Lower leg skin (tissue), 4 donors: ENCODE data around the gene RAB7A. TPM values are rescaled to one million over a fixed set of nuclear protein-coding genes. Genes with fewer than 3 reads are reported as not detected.

Source experiments
- DNase-seq, 2 donors: peaks; one replicate each; pipeline ENCODE4 v3.0.0-alpha.2; 2019; ENCODE audit warnings: low spot score in 2 of 2
- H3K4me3 ChIP-seq: fragments of 200-600 bp; sonication (generic); 2 replicates; pipeline ENCODE4 v1.5.1; 2017; ENCODE audit warnings: mild to moderate bottlenecking, low read depth; ENCODE audit not compliant: poor library complexity, severe bottlenecking
- POLR2A ChIP-seq, 2 donors: fragments of 450-650 bp; IDR thresholded peaks; one replicate each; pipeline ENCODE4 v1.6.1; 2016 to 2017; ENCODE audit warnings: antibody characterized with exemption in 2 of 2, mild to moderate bottlenecking in 1 of 2, moderate library complexity in 1 of 2
- WGBS, 2 donors: methylation state at CpG; one replicate each; pipeline ENCODE4 v1.1.5; 2018; 5-methylcytosine and 5-hydroxymethylcytosine counted together
- intact Hi-C: fragments of 100-400 bp; cut with DNase I; formaldehyde crosslinking; loops from one replicate; pipeline ENCODE4 v1.15.0; 2023; ENCODE audit warnings: low total_unique reads
- total RNA-seq, 4 donors: library from RNA; depleted of rRNA; stranded (reverse); fragments of >200 nt; gene quantifications; one replicate each; pipeline ENCODE4 v1.1.0, GENCODE V29; 2016
- TF ChIP-seq, protein P1 (sequence below), 3 donors: fragments of 450-650 bp; IDR thresholded peaks; one replicate each; pipeline ENCODE4 v1.5.1; 2016; ENCODE audit warnings: antibody characterized with exemption in 3 of 3, mild to moderate bottlenecking in 3 of 3, moderate library complexity in 2 of 3

RAB7A gene
- total RNA-seq, 4 donors from 2014 or later, result 82.0 to 127 (median 114) TPM

DNA sequence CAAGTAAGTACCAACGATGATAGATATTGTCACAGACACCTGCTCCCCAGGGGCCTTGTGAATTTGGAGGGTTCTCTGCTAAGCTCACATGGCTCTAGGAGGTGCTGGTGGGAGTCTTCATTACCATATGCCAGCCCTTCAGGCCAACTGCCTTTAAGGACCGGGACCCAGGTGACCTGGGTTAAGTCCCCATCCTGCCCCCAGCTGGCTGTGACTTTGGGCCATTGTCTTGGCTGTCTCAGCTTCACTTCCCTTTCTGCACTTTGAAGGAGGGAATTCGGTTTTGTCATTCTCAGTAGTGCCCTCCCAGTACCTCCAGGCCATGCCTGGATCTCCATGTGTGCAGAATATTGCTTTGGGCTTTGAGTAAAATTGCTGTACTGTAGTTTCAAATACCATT, 80.6 kb downstream of the RAB7A start:
- intact Hi-C loops, result no loop called here
- no peak for DNase-seq
- WGBS, 2 donors, result 63 to 72% methylated on average over 3 of the region's 3 CpGs

DNA sequence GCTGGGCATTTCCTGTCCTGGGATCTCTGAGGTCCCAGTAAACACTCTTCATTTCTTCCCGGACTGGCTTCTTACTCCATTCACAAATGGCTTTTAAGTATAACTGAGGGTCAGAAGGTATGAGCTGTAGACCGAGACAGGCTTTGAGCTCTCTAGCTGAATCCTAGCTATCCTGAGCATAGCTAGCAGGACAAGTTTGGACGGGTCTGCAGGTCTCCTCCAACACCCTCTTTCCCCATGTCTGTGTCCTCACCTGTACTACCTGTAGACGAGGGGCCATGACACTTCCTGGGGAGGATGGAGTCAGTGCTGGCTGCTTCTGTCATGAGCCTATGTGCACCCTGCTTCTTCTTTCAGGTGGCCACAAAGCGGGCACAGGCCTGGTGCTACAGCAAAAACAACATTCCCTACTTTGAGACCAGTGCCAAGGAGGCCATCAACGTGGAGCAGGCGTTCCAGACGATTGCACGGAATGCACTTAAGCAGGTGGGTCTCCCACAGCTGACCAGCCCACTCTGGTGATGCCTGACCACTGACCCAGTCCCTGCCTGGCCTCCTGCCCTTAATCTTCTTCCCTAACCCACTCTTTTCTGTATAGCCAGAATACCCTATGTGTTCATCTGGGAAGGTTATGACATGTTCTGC, 81.3 kb downstream of the RAB7A start:
- TF ChIP-seq POLR2A (IDR thresholded peaks at IDR 0.05), result no peak
- TF ChIP-seq, protein P1, sequence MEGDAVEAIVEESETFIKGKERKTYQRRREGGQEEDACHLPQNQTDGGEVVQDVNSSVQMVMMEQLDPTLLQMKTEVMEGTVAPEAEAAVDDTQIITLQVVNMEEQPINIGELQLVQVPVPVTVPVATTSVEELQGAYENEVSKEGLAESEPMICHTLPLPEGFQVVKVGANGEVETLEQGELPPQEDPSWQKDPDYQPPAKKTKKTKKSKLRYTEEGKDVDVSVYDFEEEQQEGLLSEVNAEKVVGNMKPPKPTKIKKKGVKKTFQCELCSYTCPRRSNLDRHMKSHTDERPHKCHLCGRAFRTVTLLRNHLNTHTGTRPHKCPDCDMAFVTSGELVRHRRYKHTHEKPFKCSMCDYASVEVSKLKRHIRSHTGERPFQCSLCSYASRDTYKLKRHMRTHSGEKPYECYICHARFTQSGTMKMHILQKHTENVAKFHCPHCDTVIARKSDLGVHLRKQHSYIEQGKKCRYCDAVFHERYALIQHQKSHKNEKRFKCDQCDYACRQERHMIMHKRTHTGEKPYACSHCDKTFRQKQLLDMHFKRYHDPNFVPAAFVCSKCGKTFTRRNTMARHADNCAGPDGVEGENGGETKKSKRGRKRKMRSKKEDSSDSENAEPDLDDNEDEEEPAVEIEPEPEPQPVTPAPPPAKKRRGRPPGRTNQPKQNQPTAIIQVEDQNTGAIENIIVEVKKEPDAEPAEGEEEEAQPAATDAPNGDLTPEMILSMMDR (IDR thresholded peaks at IDR 0.05), result no peak
- intact Hi-C loops, result no loop called here
- H3K4me3 ChIP-seq, result no peak overlapping the region
- 88 to 90% methylated on average over 9 of the region's 9 CpGs for WGBS, 2 donors
- DNase-seq, result no peak

More for the DNA sequence above, 80.6 kb downstream of the RAB7A start:
- H3K4me3 ChIP-seq, result no peak overlapping the region
- TF ChIP-seq, protein P1 (IDR thresholded peaks at IDR 0.05), result no peak
- no peak for TF ChIP-seq POLR2A (IDR thresholded peaks at IDR 0.05)

DNA sequence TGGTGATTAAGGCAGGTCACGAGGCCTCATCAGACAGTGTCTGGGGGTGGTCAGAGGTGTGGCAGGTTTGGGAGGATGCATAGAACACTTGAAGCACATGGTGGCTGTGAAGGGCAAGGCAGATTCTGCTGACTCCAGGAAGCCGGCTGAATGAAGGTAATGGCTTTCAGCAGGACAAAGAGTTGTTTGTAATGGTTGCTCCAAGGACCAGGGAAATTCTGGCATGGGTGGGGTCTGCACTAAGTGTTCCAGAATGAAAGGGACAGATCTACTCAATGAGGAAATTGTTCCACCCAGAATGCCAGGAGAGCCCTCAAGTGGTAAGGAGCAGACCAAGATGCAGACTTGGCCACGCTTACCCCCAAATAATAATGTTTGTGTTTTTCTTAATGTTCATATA, 82.7 kb downstream of the RAB7A start:
- intact Hi-C loops, result no loop called here
- no peak overlapping the region for H3K4me3 ChIP-seq
- 73 to 81% methylated on average over 3 of the region's 3 CpGs for WGBS, 2 donors
- DNase-seq, result no peak
- TF ChIP-seq, protein P1 (IDR thresholded peaks at IDR 0.05), result no peak

DNA sequence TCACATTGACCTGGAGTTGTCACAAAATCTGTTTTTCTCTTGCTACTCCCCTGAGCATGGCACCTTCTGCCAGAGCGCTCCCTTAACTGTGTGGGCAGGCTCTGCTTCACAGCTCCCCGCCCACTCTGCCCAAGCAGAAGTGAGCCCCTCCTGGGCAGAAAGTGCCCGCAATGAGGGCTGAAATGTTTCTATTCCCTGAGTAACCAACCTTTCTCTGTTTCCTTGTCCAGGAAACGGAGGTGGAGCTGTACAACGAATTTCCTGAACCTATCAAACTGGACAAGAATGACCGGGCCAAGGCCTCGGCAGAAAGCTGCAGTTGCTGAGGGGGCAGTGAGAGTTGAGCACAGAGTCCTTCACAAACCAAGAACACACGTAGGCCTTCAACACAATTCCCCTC, 87.1 kb downstream of the RAB7A start:
- H3K4me3 ChIP-seq, result no peak overlapping the region
- DNase-seq, result no peak
- 70 to 78% methylated on average over 8 of the region's 8 CpGs for WGBS, 2 donors
- no peak for TF ChIP-seq POLR2A (IDR thresholded peaks at IDR 0.05)
- TF ChIP-seq, protein P1 (IDR thresholded peaks at IDR 0.05), result no peak
- intact Hi-C loops, result no loop called here

DNA sequence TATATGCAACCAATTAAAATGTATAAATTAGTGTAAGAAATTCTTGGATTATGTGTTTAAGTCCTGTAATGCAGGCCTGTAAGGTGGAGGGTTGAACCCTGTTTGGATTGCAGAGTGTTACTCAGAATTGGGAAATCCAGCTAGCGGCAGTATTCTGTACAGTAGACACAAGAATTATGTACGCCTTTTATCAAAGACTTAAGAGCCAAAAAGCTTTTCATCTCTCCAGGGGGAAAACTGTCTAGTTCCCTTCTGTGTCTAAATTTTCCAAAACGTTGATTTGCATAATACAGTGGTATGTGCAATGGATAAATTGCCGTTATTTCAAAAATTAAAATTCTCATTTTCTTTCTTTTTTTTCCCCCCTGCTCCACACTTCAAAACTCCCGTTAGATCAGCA, 88.1 kb downstream of the RAB7A start:
- intact Hi-C loops, result no loop called here
- 82 to 89% methylated on average over 5 of the region's 5 CpGs for WGBS, 2 donors

More for the DNA sequence above, 88.1 kb downstream of the RAB7A start:
- DNase-seq, result no peak
- TF ChIP-seq, protein P1 (IDR thresholded peaks at IDR 0.05), result no peak
- no peak for TF ChIP-seq POLR2A (IDR thresholded peaks at IDR 0.05)
- no peak overlapping the region for H3K4me3 ChIP-seq
